GM12878 (cell line): Measurements from ENCODE around the gene BCAT1. TPM values are rescaled to one million over a fixed set of nuclear protein-coding genes. Genes with fewer than 3 reads are reported as not detected.

ENCODE experiments used
- ATAC-seq: fragments of 200-7000 bp; cut with Tn5 transposase; 3 replicates; pipeline ENCODE4 v1.9.1; 2020; ENCODE audit warnings: mild to moderate bottlenecking, moderate library complexity
- BruUV-seq: library from RNA; stranded (reverse); fragments of 400-500 nt; replicated peaks from 2 replicates; lab custom pipeline; 2021; lab: Mats Ljungman, UMichigan
- CTCF ChIA-PET: fragments of 300-600 bp; sonication (Branson Sonifier 250); formaldehyde crosslinking; extraction: SDS; loops from one replicate; lab custom pipeline; 2021; ENCODE audit warnings: inconsistent platforms; lab: Yijun Ruan, JAX
- POLR2A ChIA-PET: fragments of 350-600 bp; formaldehyde crosslinking; extraction: SDS; loops from one replicate; lab custom pipeline; 2021; ENCODE audit warnings: inconsistent platforms; lab: Charles Lee
- RAD21 ChIA-PET: fragments of 300-600 bp; sonication (Branson Sonifier 250); formaldehyde crosslinking; loops from one replicate; lab custom pipeline; 2023; ENCODE audit warnings: antibody characterized with exemption; ENCODE audit not compliant: unreplicated experiment; lab: Charles Lee
- SMC1A ChIA-PET: fragments of 300-600 bp; sonication (Branson Sonifier 250); formaldehyde crosslinking; loops from one replicate; lab custom pipeline; 2023; ENCODE audit not compliant: unreplicated experiment, uncharacterized antibody; lab: Charles Lee
- DNase-seq: peaks from one replicate; pipeline ENCODE4 v3.0.0-alpha.2; 2011; ENCODE audit warnings: low read depth, low spot score
- FAIRE-seq: peaks from 3 replicates; lab custom pipeline; 2011; peaks lifted over from hg19 to GRCh38; lab: Jason Lieb, UNC
- H2AFZ ChIP-seq: 2 replicates; pipeline ENCODE4 v1.6.0; 2011; ENCODE audit warnings: low read depth, low read length, control low read depth; ENCODE audit not compliant: control insufficient read depth
- H3K27ac ChIP-seq: 2 replicates; pipeline ENCODE4 v1.5.1; 2011; ENCODE audit warnings: control low read depth; ENCODE audit not compliant: control insufficient read depth, insufficient read depth
- H3K27me3 ChIP-seq, 2 experiments: replicated peaks in 1 of 2; 2 replicates each; pipeline versions ENCODE4 v1.6.0 to v1.6.1; 2011; ENCODE audit warnings: low read length in 1 of 2; ENCODE audit not compliant: control insufficient read depth in 2 of 2, insufficient read depth in 2 of 2
- H3K36me3 ChIP-seq, 2 experiments: 2 replicates each; pipeline ENCODE4 v1.5.1; 2011; ENCODE audit warnings: low read length in 1 of 2; ENCODE audit not compliant: control insufficient read depth in 2 of 2, insufficient read depth in 2 of 2
- H3K4me1 ChIP-seq: 2 replicates; pipeline ENCODE4 v1.6.1; 2011; ENCODE audit warnings: mild to moderate bottlenecking, low read length, moderate library complexity, mixed read lengths; ENCODE audit not compliant: control insufficient read depth, insufficient read depth
- H3K4me2 ChIP-seq: 2 replicates; pipeline ENCODE4 v1.6.0; 2011; ENCODE audit warnings: control low read depth; ENCODE audit not compliant: control insufficient read depth, insufficient read depth
- H3K4me3 ChIP-seq: fragments of 200-600 bp; sonication (generic); 2 replicates; pipeline ENCODE4 v1.5.1; 2016
- H3K79me2 ChIP-seq: 2 replicates; pipeline ENCODE4 v1.6.0; 2011; ENCODE audit warnings: low read length; ENCODE audit not compliant: control insufficient read depth, insufficient read depth
- H3K9ac ChIP-seq: 2 replicates; pipeline ENCODE4 v1.8.0; 2011; ENCODE audit warnings: low read length, control low read depth, mixed read lengths; ENCODE audit not compliant: control insufficient read depth, insufficient read depth
- H3K9me3 ChIP-seq: replicated peaks from 3 replicates; pipeline ENCODE4 v1.5.1; 2011; ENCODE audit warnings: mild to moderate bottlenecking, low read length; ENCODE audit not compliant: control insufficient read depth, insufficient read depth
- H4K20me1 ChIP-seq: 2 replicates; pipeline ENCODE4 v1.6.0; 2011; ENCODE audit not compliant: control insufficient read depth, insufficient read depth
- BHLHE40 ChIP-seq, 2 experiments: fragments of 450-650 bp in 1 of 2; IDR thresholded peaks; 2 replicates each; pipeline ENCODE4 v1.6.1; 2011 to 2017; ENCODE audit warnings: low read depth in 2 of 2, borderline replicate concordance in 1 of 2, improper control_type of control experiment in 1 of 2, low read length in 1 of 2, mild to moderate bottlenecking in 1 of 2
- CEBPB ChIP-seq, 2 experiments: fragments of 150-350 bp in 1 of 2; IDR thresholded peaks; 2 replicates each; pipeline ENCODE4 v1.6.1; 2012 to 2014; ENCODE audit warnings: low read depth in 2 of 2, low read length in 2 of 2, borderline replicate concordance in 1 of 2, inconsistent platforms in 1 of 2
- HDAC2 ChIP-seq: fragments of 200-600 bp; sonication (generic); IDR thresholded peaks from 2 replicates; pipeline ENCODE4 v1.6.1; 2017
- MEF2B ChIP-seq: fragments of 450-650 bp; IDR thresholded peaks from 2 replicates; pipeline ENCODE4 v1.6.1; 2018; ENCODE audit warnings: mild to moderate bottlenecking, moderate library complexity; ENCODE audit not compliant: partially characterized antibody, poor library complexity, severe bottlenecking
- MTA3 ChIP-seq: IDR thresholded peaks from 2 replicates; pipeline ENCODE4 v1.6.1; 2012; ENCODE audit warnings: low read length, inconsistent platforms, borderline replicate concordance
- MXI1 ChIP-seq: fragments of 150-350 bp; IDR thresholded peaks from 2 replicates; pipeline ENCODE4 v1.6.1; 2011; ENCODE audit warnings: low read depth, mild to moderate bottlenecking, inconsistent platforms, low read length, improper control_type of control experiment
- NKRF ChIP-seq: fragments of 450-650 bp; conservative IDR thresholded peaks from 2 replicates; pipeline ENCODE4 v1.6.1; 2017; ENCODE audit warnings: mild to moderate bottlenecking, moderate library complexity
- NR2C1 ChIP-seq: fragments of 450-650 bp; IDR thresholded peaks from 2 replicates; pipeline ENCODE4 v1.6.1; 2017; ENCODE audit warnings: antibody characterized with exemption, mild to moderate bottlenecking, moderate library complexity
- NR2F1 ChIP-seq: fragments of 450-650 bp; conservative IDR thresholded peaks from 2 replicates; pipeline ENCODE4 v1.6.1; 2017; ENCODE audit warnings: mild to moderate bottlenecking
- POLR2A ChIP-seq: IDR thresholded peaks from 2 replicates; pipeline ENCODE4 v1.6.1; 2011; ENCODE audit warnings: low read depth, mild to moderate bottlenecking, low read length
- SP1 ChIP-seq: IDR thresholded peaks from one replicate; pipeline ENCODE4 v1.6.1; 2011; ENCODE audit warnings: low read depth, low read length
- STAT3 ChIP-seq: IDR thresholded peaks from 2 replicates; pipeline ENCODE4 v1.6.1; 2011; ENCODE audit warnings: low read depth, low read length, improper control_type of control experiment
- YBX1 ChIP-seq: fragments of 450-650 bp; IDR thresholded peaks from 2 replicates; pipeline ENCODE4 v1.6.1; 2016; ENCODE audit warnings: antibody characterized with exemption
- ZNF274 ChIP-seq: IDR thresholded peaks from one replicate; pipeline ENCODE4 v1.8.0; 2011; ENCODE audit not compliant: insufficient read length, insufficient read depth
- WGBS: methylation state at CpG from one replicate; pipeline ENCODE4 v1.1.6; 2016; ENCODE audit warnings: low lambda C conversion rate; ENCODE audit not compliant: insufficient replicate concordance, insufficient coverage; ENCODE audit errors: missing lambda C conversion rate; 5-methylcytosine and 5-hydroxymethylcytosine counted together
- in situ Hi-C: fragments of 300-500 bp; cut with MboI; formaldehyde crosslinking; loops from 9 replicates; pipeline ENCODE4 v1.14.3; 2018; ENCODE audit warnings: mixed read lengths
- intact Hi-C: fragments of 100-400 bp; cut with micrococcal nuclease; formaldehyde crosslinking; loops from one replicate; pipeline ENCODE4 v1.14.2; 2022; ENCODE audit not compliant: unreplicated experiment
- polyA plus RNA-seq, 11 experiments: library from polyadenylated mRNA; depleted of rRNA in 4 of 11; unstranded in 6 of 11; stranded (reverse) in 5 of 11; fragments of >200 nt; fragmentation: Nextera tagmentation in 4 of 11; fragmentation: Illumina TruSeq in 1 of 11; extraction: Ambion mirVana in 4 of 11; extraction: Trizol in 1 of 11; gene quantifications; 1 replicate in 1 of 11; 2 replicates in 10 of 11; pipeline versions ENCODE4 v1.2.1 to v1.2.3, GENCODE V29; 2011 to 2016; ENCODE audit warnings: inconsistent platforms in 2 of 11, missing spikeins in 2 of 11, low read depth in 1 of 11
- total RNA-seq, 4 experiments: library from RNA; depleted of rRNA in 3 of 4; stranded (reverse); fragments of >200 nt in 3 of 4; fragmentation: Illumina TruSeq in 1 of 4; extraction: Trizol in 1 of 4; gene quantifications; 2 replicates each; pipeline versions ENCODE4 v1.2.1 to v1.2.3, GENCODE V29; 2013 to 2021
- TF ChIP-seq, protein P1 (sequence below): IDR thresholded peaks from 2 replicates; pipeline ENCODE4 v1.6.1; 2012; ENCODE audit warnings: low read depth, low read length, improper control_type of control experiment

The BCAT1 gene
- total and polyA plus RNA-seq, 10 of the 15 experiments (the other 5 are each of a cell fraction or from before 2014, with no cell fraction given): 26.2 to 187 (median 81.9) TPM

DNA sequence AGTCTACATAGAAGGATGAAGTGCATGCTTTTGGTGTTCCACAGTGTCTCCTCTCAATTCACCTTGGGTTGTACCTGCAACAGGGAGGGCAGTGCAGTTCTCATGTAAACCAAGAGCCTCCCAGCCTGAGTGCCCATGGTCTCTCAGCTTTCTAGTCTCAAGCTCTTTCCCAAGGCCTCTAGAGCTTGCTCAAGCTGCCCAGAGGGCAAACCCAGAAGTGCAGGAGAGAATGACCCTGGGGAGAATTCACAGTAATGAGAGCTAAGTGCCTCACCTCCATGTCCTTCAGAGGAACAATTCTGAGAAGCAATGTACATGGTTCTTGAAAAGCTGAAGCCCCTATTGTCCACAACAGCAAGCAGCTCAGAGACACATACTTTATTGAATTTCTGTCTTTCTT lies 180.5 kb downstream of the BCAT1 start:
- ChIA-PET CTCF (interaction anchor here (1.2 to 1.5 kb wide), 2 partner anchors 11 to 84 kb away, joined by 3 to 5 read pairs; no protein-coding TSS in a partner anchor), RAD21 (no interaction called here)
- intact Hi-C loops: no loop called here

GRCh38 chr12:24767016-24767415 lies 181.9 kb downstream of the BCAT1 start:
- Histone ChIP-seq H3K4me1 (no peaks in the 10 kb centered on the region), H3K9me3 (no peaks in the 10 kb centered on the region; the same call in 1 of the 3 replicates), H2AFZ (no peak overlapping the region), H3K4me2 (no peak overlapping the region), H3K4me3 (no peak overlapping the region), H3K27me3 (no peaks in the 10 kb centered on the region; a peak in 2 of 4 replicates), H3K27ac (no peak overlapping the region), H3K9ac (no peak overlapping the region), H3K79me2 (no peaks in the 10 kb centered on the region), H4K20me1 (no peaks in the 10 kb centered on the region), H3K36me3 (no peaks in the 10 kb centered on the region)
- in situ Hi-C loops: no loop called here
- no TSS peak for BruUV-seq
- RAD21 ChIA-PET: no interaction called here
- POLR2A ChIA-PET: no interaction called here
- DNase-seq (no peak), FAIRE-seq (no peak), ATAC-seq (no peak)
- intact Hi-C loops: no loop called here
- SMC1A ChIA-PET: interaction anchor here (0.6 to 1.2 kb wide), 2 partner anchors 12 to 55 kb away, joined by 3 read pairs; no protein-coding TSS in a partner anchor
- CTCF ChIA-PET: no interaction called here
- 0% methylated on average over 1 of the region's 1 CpG for WGBS
- TF ChIP-seq STAT3 (no peak), CEBPB (IDR thresholded peaks at IDR 0.05; ENCODE audit: borderline replicate concordance in 1 of 2, low read depth in 2 of 2, low read length in 2 of 2) (no peak), MXI1 (no peak), HDAC2 (no peak), POLR2A (no peak), NR2F1 (no peak), YBX1 (no peak), MTA3 (no peak), SP1 (no peak), NR2C1 (no peak), MEF2B (no peak), ZNF274 (no peak)
- TF ChIP-seq, protein P1, sequence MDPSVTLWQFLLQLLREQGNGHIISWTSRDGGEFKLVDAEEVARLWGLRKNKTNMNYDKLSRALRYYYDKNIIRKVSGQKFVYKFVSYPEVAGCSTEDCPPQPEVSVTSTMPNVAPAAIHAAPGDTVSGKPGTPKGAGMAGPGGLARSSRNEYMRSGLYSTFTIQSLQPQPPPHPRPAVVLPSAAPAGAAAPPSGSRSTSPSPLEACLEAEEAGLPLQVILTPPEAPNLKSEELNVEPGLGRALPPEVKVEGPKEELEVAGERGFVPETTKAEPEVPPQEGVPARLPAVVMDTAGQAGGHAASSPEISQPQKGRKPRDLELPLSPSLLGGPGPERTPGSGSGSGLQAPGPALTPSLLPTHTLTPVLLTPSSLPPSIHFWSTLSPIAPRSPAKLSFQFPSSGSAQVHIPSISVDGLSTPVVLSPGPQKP: no peak

More for the DNA sequence above, 180.5 kb downstream of the BCAT1 start:
- no peak overlapping the region for H3K9ac ChIP-seq
- no TSS peak for BruUV-seq
- POLR2A ChIA-PET: interaction anchor here (0.5 kb wide), 1 partner anchor 9 kb away, joined by 3 read pairs; no protein-coding TSS in a partner anchor
- FAIRE-seq (no peak), DNase-seq (no peak), ATAC-seq (no peak)
- no peaks in the 10 kb centered on the region; a peak in 2 of 4 replicates for H3K27me3 ChIP-seq
- SMC1A ChIA-PET: interaction anchor here (1.0 to 1.3 kb wide), 3 partner anchors 9 to 17 kb away, joined by 3 to 6 read pairs (median 3); no protein-coding TSS in a partner anchor
- no peaks in the 10 kb centered on the region for H3K79me2 ChIP-seq
- H3K36me3 ChIP-seq: no peaks in the 10 kb centered on the region
- H3K9me3 ChIP-seq: no peaks in the 10 kb centered on the region; the same call in 1 of the 3 replicates
- TF ChIP-seq NKRF (no peak), BHLHE40 (IDR thresholded peaks at IDR 0.05; ENCODE audit: borderline replicate concordance in 1 of 2, low read depth in 2 of 2, low read length in 1 of 2) (no peak)
- no peak overlapping the region for H3K4me3 ChIP-seq
- H3K4me2 ChIP-seq: no peak overlapping the region
- H4K20me1 ChIP-seq: no peaks in the 10 kb centered on the region
- in situ Hi-C loops: no loop called here
- no peak overlapping the region for H3K27ac ChIP-seq
- no peak overlapping the region for H2AFZ ChIP-seq
- no peaks in the 10 kb centered on the region for H3K4me1 ChIP-seq
